H1 (cell line): ENCODE measurements around the gene RBM6. TPM values are rescaled to one million over a fixed set of nuclear protein-coding genes. Genes with fewer than 3 reads are reported as not detected.
A peak's percentile ranks its signal among the peaks of the same experiment; 100 is the strongest.

Source experiments
- CTCF ChIA-PET: fragments of 300-600 bp; sonication (Branson Sonifier 250); formaldehyde crosslinking; loops from one replicate; lab custom pipeline; 2021; ENCODE audit not compliant: partially characterized antibody; lab: Charles Lee
- POLR2A ChIA-PET: fragments of 300-600 bp; sonication (Branson Sonifier 250); formaldehyde crosslinking; loops from one replicate; lab custom pipeline; 2021; ENCODE audit warnings: inconsistent platforms; ENCODE audit not compliant: partially characterized antibody; lab: Charles Lee
- DNase-seq, 2 experiments: peaks; one replicate each; pipeline versions ENCODE4 v3.0.0 to v3.0.0-alpha.2; 2010 to 2022; ENCODE audit warnings: low spot score in 2 of 2, low read depth in 1 of 2, mixed read lengths in 1 of 2
- FAIRE-seq: peaks from 2 replicates; lab custom pipeline; 2011; peaks lifted over from hg19 to GRCh38; lab: Jason Lieb, UNC
- H2AFZ ChIP-seq: 2 replicates; pipeline ENCODE4 v1.8.1; 2012; ENCODE audit warnings: low read length, inconsistent platforms
- H2AK5ac ChIP-seq: 2 replicates; pipeline ENCODE4 v1.6.1; 2013; ENCODE audit warnings: low read depth, low read length
- H2BK120ac ChIP-seq: replicated peaks from 2 replicates; pipeline ENCODE3; 2013; ENCODE audit warnings: low read depth, low read length, inconsistent platforms
- H2BK12ac ChIP-seq: 2 replicates; pipeline ENCODE4 v1.6.1; 2013; ENCODE audit warnings: low read depth, low read length
- H2BK15ac ChIP-seq: 2 replicates; pipeline ENCODE4 v1.6.1; 2013; ENCODE audit warnings: low read length
- H2BK20ac ChIP-seq: 2 replicates; pipeline ENCODE4 v1.6.1; 2013; ENCODE audit warnings: low read length
- H2BK5ac ChIP-seq: 2 replicates; pipeline ENCODE4 v1.6.1; 2013; ENCODE audit warnings: low read depth, low read length
- H3K14ac ChIP-seq: 2 replicates; pipeline ENCODE4 v1.6.1; 2013; ENCODE audit warnings: inconsistent platforms; ENCODE audit not compliant: insufficient read length
- H3K18ac ChIP-seq: 2 replicates; pipeline ENCODE4 v1.6.1; 2013; ENCODE audit warnings: low read length; ENCODE audit errors: extremely low read depth
- H3K23ac ChIP-seq: 2 replicates; pipeline ENCODE4 v1.6.1; 2013; ENCODE audit warnings: inconsistent platforms; ENCODE audit not compliant: insufficient read length
- H3K23me2 ChIP-seq: 2 replicates; pipeline ENCODE4 v1.6.1; 2013; ENCODE audit warnings: low read depth, low read length
- H3K27ac ChIP-seq: 2 replicates; pipeline ENCODE4 v1.6.1; 2011; ENCODE audit warnings: low read depth, low read length, inconsistent platforms
- H3K27me3 ChIP-seq, 4 experiments: replicated peaks in 1 of 4; 1 replicate in 1 of 4; 2 replicates in 3 of 4; pipeline versions ENCODE4 v1.6.1 to v1.8.1; 2011 to 2013; ENCODE audit warnings: low read length in 3 of 4, mild to moderate bottlenecking in 3 of 4, inconsistent platforms in 2 of 4, mixed read lengths in 2 of 4, moderate library complexity in 1 of 4; ENCODE audit not compliant: control insufficient read depth in 3 of 4, insufficient read depth in 3 of 4; ENCODE audit errors: extremely low read depth in 1 of 4
- H3K36me3 ChIP-seq, 4 experiments: 2 replicates each; pipeline versions ENCODE4 v1.6.1 to v1.8.1; 2011 to 2013; ENCODE audit warnings: mild to moderate bottlenecking in 4 of 4, low read length in 3 of 4, moderate library complexity in 2 of 4, control low read depth in 1 of 4, inconsistent platforms in 1 of 4; ENCODE audit not compliant: insufficient read depth in 4 of 4, control insufficient read depth in 2 of 4
- H3K4ac ChIP-seq: replicated peaks from 2 replicates; pipeline ENCODE3; 2013; ENCODE audit warnings: low read length, low read depth, mixed read lengths, inconsistent platforms; ENCODE audit not compliant: insufficient read length
- H3K4me1 ChIP-seq, 4 experiments: replicated peaks in 1 of 4; 1 replicate in 1 of 4; 2 replicates in 3 of 4; pipeline versions ENCODE4 v1.6.1 to v1.8.1; 2011 to 2013; ENCODE audit warnings: low read length in 3 of 4, inconsistent platforms in 2 of 4, mixed read lengths in 1 of 4; ENCODE audit not compliant: insufficient read depth in 4 of 4, control insufficient read depth in 3 of 4
- H3K4me2 ChIP-seq, 2 experiments: 2 replicates each; pipeline versions ENCODE4 v1.6.1 to v1.8.1; 2011 to 2013; ENCODE audit warnings: low read depth in 2 of 2, low read length in 2 of 2, control low read depth in 1 of 2, inconsistent platforms in 1 of 2, mild to moderate bottlenecking in 1 of 2; ENCODE audit not compliant: insufficient read depth in 1 of 2
- H3K4me3 ChIP-seq, 4 experiments: fragments of 200-600, 300-600 bp in 1 of 4; sonication (generic), shearing (Covaris generic), sonication (Bioruptor Twin) in 1 of 4; 2 replicates each; pipeline versions ENCODE4 v1.5.1 to v1.8.1; 2011 to 2016; ENCODE audit warnings: low read length in 4 of 4, low read depth in 3 of 4, control low read depth in 2 of 4, inconsistent platforms in 2 of 4, mild to moderate bottlenecking in 2 of 4, mixed read lengths in 1 of 4, moderate library complexity in 1 of 4; ENCODE audit not compliant: insufficient read depth in 2 of 4; ENCODE audit errors: extremely low read depth in 1 of 4
- H3K56ac ChIP-seq: replicated peaks from 2 replicates; pipeline ENCODE3; 2013; ENCODE audit warnings: low read depth, mild to moderate bottlenecking, mixed read lengths, low read length, inconsistent platforms; ENCODE audit not compliant: insufficient read length
- H3K79me1 ChIP-seq: 2 replicates; pipeline ENCODE4 v1.6.1; 2013; ENCODE audit warnings: low read depth, low read length, control low read depth
- H3K79me2 ChIP-seq, 2 experiments: 2 replicates each; pipeline versions ENCODE4 v1.6.1 to v1.8.1; 2012 to 2013; ENCODE audit warnings: low read length in 2 of 2, mild to moderate bottlenecking in 2 of 2, inconsistent platforms in 1 of 2; ENCODE audit not compliant: insufficient read depth in 2 of 2, control insufficient read depth in 1 of 2
- H3K9ac ChIP-seq, 4 experiments: replicated peaks in 1 of 4; 1 replicate in 1 of 4; 2 replicates in 3 of 4; pipeline versions ENCODE4 v1.6.1 to v1.8.1; 2011 to 2013; ENCODE audit warnings: low read depth in 3 of 4, low read length in 3 of 4, control low read depth in 2 of 4, mild to moderate bottlenecking in 2 of 4, moderate library complexity in 2 of 4, inconsistent platforms in 1 of 4; ENCODE audit errors: extremely low read depth in 1 of 4
- H3K9me3 ChIP-seq, 2 experiments: 2 replicates each; pipeline versions ENCODE4 v1.6.1 to v1.8.1; 2012 to 2013; ENCODE audit warnings: mild to moderate bottlenecking in 2 of 2, moderate library complexity in 2 of 2, control low read depth in 1 of 2, inconsistent platforms in 1 of 2, low read depth in 1 of 2, low read length in 1 of 2, mixed read lengths in 1 of 2; ENCODE audit not compliant: insufficient read depth in 2 of 2
- H4K20me1 ChIP-seq, 2 experiments: replicated peaks in 1 of 2; 2 replicates each; pipeline versions ENCODE3 to v1.8.1; 2011 to 2013; ENCODE audit warnings: inconsistent platforms in 2 of 2, low read length in 2 of 2, mild to moderate bottlenecking in 1 of 2; ENCODE audit not compliant: insufficient read depth in 2 of 2, control insufficient read depth in 1 of 2
- H4K5ac ChIP-seq: 2 replicates; pipeline ENCODE4 v1.6.1; 2013; ENCODE audit warnings: low read length, low read depth, mixed read lengths, inconsistent platforms; ENCODE audit not compliant: insufficient read length
- H4K8ac ChIP-seq: 2 replicates; pipeline ENCODE4 v1.8.0; 2013; ENCODE audit warnings: mild to moderate bottlenecking, moderate library complexity, low read length, inconsistent platforms; ENCODE audit not compliant: insufficient read depth; ENCODE audit errors: extremely low read depth
- H4K91ac ChIP-seq: replicated peaks from 2 replicates; pipeline ENCODE3; 2013; ENCODE audit warnings: low read length, mixed read lengths, inconsistent platforms; ENCODE audit not compliant: insufficient read length
- CREB1 ChIP-seq: IDR thresholded peaks from 2 replicates; pipeline ENCODE4 v1.6.1; 2012; ENCODE audit warnings: inconsistent platforms
- HDAC2 ChIP-seq, 2 experiments: fragments of 300-600 bp in 1 of 2; sonication (generic) in 1 of 2; IDR thresholded peaks; 2 replicates each; pipeline ENCODE4 v1.6.1; 2011 to 2012; ENCODE audit warnings: low read depth in 2 of 2, low read length in 2 of 2, mild to moderate bottlenecking in 2 of 2, moderate library complexity in 2 of 2, borderline replicate concordance in 1 of 2, inconsistent platforms in 1 of 2
- MAX ChIP-seq: IDR thresholded peaks from 2 replicates; pipeline ENCODE4 v1.6.1; 2012; ENCODE audit warnings: inconsistent platforms
- SIN3A ChIP-seq, 2 experiments: IDR thresholded peaks in 1 of 2; conservative IDR thresholded peaks in 1 of 2; 2 replicates each; pipeline ENCODE4 v1.6.1; 2011 to 2012; ENCODE audit warnings: low read length in 2 of 2, improper control_type of control experiment in 1 of 2, low read depth in 1 of 2, mild to moderate bottlenecking in 1 of 2
- SIRT6 ChIP-seq: IDR thresholded peaks from one replicate; pipeline ENCODE4 v1.7.1; 2012; ENCODE audit warnings: low read length, inconsistent platforms
- SRF ChIP-seq: IDR thresholded peaks from 2 replicates; pipeline ENCODE4 v1.6.1; 2011; ENCODE audit warnings: mild to moderate bottlenecking, low read depth, low read length, moderate library complexity
- WGBS, 2 experiments: shearing (Covaris generic) in 1 of 2; methylation state at CpG; one replicate each; pipeline versions ENCODE4 v1.1.6 to v1.1.7; 2013 to 2015; ENCODE audit warnings: low lambda C conversion rate in 2 of 2, mixed read lengths in 2 of 2, inconsistent platforms in 1 of 2, low coverage in 1 of 2, missing lambda C conversion rate in 1 of 2; ENCODE audit not compliant: insufficient replicate concordance in 2 of 2, insufficient coverage in 1 of 2, insufficient read length in 1 of 2; ENCODE audit errors: extremely low coverage in 1 of 2, missing lambda C conversion rate in 1 of 2; 5-methylcytosine and 5-hydroxymethylcytosine counted together
- polyA plus RNA-seq, 7 experiments: library from polyadenylated mRNA; depleted of rRNA in 3 of 7; stranded (reverse) in 5 of 7; unstranded in 2 of 7; fragments of >200 nt in 5 of 7; fragments of 200-250 nt in 2 of 7; gene quantifications; 1 replicate in 5 of 7; 2 replicates in 1 of 7; 4 replicates in 1 of 7; pipeline versions ENCODE4 v1.2.1 to v1.2.3, GENCODE V29; 2011 to 2013; ENCODE audit warnings: missing spikeins in 2 of 7, mixed read lengths in 2 of 7
- total RNA-seq: library from RNA; stranded (reverse); fragmentation: NEBNext Ultra II Directional; extraction: Animal tissue kit (Norgen Biotek cat#: 25700); gene quantifications from 2 replicates; pipeline ENCODE4 v1.2.1, GENCODE V29; 2021

Gene RBM6
- total and polyA plus RNA-seq, 2 of the 8 experiments (the other 6 are each of a cell fraction or from before 2014, with no cell fraction given), result 30.6 to 80.1 TPM

DNA sequence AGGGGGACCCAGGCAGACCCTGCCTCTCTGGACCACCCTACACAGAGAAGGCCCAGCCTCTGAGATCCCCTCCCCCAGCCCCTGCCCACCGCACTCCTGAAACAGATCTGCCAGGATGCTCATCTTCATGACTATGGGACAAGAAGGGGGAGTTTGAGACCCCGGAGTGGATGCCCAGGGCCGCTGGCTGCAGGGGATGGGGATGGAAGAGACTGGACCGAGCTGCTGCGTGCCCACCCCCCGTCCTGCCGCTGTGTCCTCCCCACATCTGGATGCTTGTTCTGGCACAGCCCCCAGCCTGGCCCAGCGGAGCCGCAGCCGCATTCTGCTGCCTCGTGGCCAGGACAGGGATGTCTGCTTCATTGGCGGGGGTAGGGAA, 184.8 kb downstream of the RBM6 start:
- WGBS, 2 experiments, result 53% methylated on average over 12 of the region's 12 CpGs; no CpG with 5 or more reads in 1 of the 2 experiments
- peak overlapping the region; percentile 95 for H3K4ac ChIP-seq
- CTCF ChIA-PET, result interaction anchor here (1.3 to 20.9 kb wide), 10 partner anchors 12 to 122 kb away, joined by 3 to 591 read pairs (median 6); partner anchors contain the start of gene GNAT1

More for the DNA sequence above, 184.8 kb downstream of the RBM6 start:
- peak overlapping the region; percentile 92; the same call in 1 of the 2 replicates for H2BK15ac ChIP-seq
- FAIRE-seq (no peak), DNase-seq (peak in 1 of 2 experiments; percentile 68)
- peak overlapping the region; percentile 78; the same call in 1 of the 2 replicates for H2BK5ac ChIP-seq
- TF ChIP-seq SIN3A (conservative IDR thresholded peaks at IDR 0.05 in 1 of 2, IDR thresholded peaks at IDR 0.05 in 1 of 2; ENCODE audit: low read depth in 1 of 2, low read length in 2 of 2) (no peak), MAX (peak; percentile 62), CREB1 (no peak), SRF (no peak), SIRT6 (no peak), HDAC2 (IDR thresholded peaks at IDR 0.05; ENCODE audit: borderline replicate concordance in 1 of 2, low read depth in 2 of 2, low read length in 2 of 2) (no peak)
- POLR2A ChIA-PET, result interaction anchor here (1.8 to 11.1 kb wide), 5 partner anchors 12 to 66 kb away, joined by 5 to 133 read pairs (median 22); partner anchors contain the start of genes GNAT1 and SEMA3F
- no peak overlapping the region for H3K14ac ChIP-seq
- peak overlapping the region; percentile 17 to 45; a peak in 1 of 4 replicates for H3K4me2 ChIP-seq
- no peaks in the 10 kb centered on the region for H3K9me3 ChIP-seq
- H4K5ac ChIP-seq, result peak overlapping the region; percentile 6
- peaks cover 4 to 32% (median 23%) of the 10 kb centered on the region in 4 experiments for H3K4me1 ChIP-seq
- no peak overlapping the region; a peak in 1 of 7 replicates for H3K9ac ChIP-seq
- no peak overlapping the region for H2AK5ac ChIP-seq
- H4K8ac ChIP-seq, result peak overlapping the region; percentile 28
- no peak overlapping the region for H3K27ac ChIP-seq
- peaks cover 0 to 4% (median 2%) of the 10 kb centered on the region in 4 experiments; a peak in 7 of 8 replicates for H3K36me3 ChIP-seq
- no peak overlapping the region; a peak in 1 of 8 replicates for H3K4me3 ChIP-seq
- H3K79me1 ChIP-seq, result no peaks in the 10 kb centered on the region
- H3K56ac ChIP-seq, result no peak overlapping the region
- H3K27me3 ChIP-seq, result no peaks in the 10 kb centered on the region
- H2BK120ac ChIP-seq, result peak overlapping the region; percentile 94
- H4K91ac ChIP-seq, result peak overlapping the region; percentile 58
- H2BK20ac ChIP-seq, result peak overlapping the region; percentile 55; the same call in 1 of the 2 replicates
- no peak overlapping the region for H3K23ac ChIP-seq
- peaks cover 2 to 8% of the 10 kb centered on the region in 2 experiments for H4K20me1 ChIP-seq
- H3K79me2 ChIP-seq, result no peaks in the 10 kb centered on the region
- H2BK12ac ChIP-seq, result peak overlapping the region; percentile 98; the same call in 1 of the 2 replicates
- H2AFZ ChIP-seq, result no peak overlapping the region
- H3K18ac ChIP-seq, result peak overlapping the region; percentile 93
- H3K23me2 ChIP-seq, result no peaks in the 10 kb centered on the region
